GM21717 (cell line): Measurements from ENCODE around the gene MAP4K1.
A peak's percentile ranks its signal among the peaks of the same experiment; 100 is the strongest.
"Not testable (repeated sequence)": the region's sequence is repeated elsewhere in the genome, so short reads cannot be mapped to it uniquely, and the experiment has no call there.

Source experiments
- ATAC-seq: cut with Tn5 transposase; IDR thresholded peaks from one replicate; pipeline ENCODE4 v1.9.1; 2021; ENCODE audit warnings: mild to moderate bottlenecking, moderate library complexity; ENCODE audit not compliant: unreplicated experiment

Gene MAP4K1

GRCh38 chr19:38629568-38629967 lies 11.8 kb upstream of the MAP4K1 start:
- no peak for ATAC-seq

DNA sequence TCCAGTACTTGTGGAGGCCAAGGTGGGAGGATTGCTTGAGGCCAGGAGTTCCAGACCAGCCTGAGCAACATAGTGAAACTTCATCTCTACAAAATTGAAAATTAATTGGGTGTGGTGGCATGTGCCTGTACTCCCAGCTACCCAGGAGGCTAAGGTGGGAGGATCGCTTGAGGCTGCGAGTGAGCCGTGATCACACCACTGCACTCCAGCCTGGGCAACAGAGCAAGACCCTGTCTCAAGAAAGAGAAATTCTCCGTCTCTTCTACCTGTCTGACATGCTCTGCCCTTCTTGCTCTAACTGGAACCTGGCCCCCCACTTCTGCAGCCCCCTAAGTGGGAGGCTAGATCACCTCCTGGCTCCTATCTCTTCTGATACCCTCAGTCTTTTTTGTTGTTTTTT lies 8.6 kb upstream of the MAP4K1 start:
- ATAC-seq = no peak

- no peak for ATAC-seq
Observed at GRCh38 chr19:38624822-38625221, 7.1 kb upstream of the MAP4K1 start.

DNA sequence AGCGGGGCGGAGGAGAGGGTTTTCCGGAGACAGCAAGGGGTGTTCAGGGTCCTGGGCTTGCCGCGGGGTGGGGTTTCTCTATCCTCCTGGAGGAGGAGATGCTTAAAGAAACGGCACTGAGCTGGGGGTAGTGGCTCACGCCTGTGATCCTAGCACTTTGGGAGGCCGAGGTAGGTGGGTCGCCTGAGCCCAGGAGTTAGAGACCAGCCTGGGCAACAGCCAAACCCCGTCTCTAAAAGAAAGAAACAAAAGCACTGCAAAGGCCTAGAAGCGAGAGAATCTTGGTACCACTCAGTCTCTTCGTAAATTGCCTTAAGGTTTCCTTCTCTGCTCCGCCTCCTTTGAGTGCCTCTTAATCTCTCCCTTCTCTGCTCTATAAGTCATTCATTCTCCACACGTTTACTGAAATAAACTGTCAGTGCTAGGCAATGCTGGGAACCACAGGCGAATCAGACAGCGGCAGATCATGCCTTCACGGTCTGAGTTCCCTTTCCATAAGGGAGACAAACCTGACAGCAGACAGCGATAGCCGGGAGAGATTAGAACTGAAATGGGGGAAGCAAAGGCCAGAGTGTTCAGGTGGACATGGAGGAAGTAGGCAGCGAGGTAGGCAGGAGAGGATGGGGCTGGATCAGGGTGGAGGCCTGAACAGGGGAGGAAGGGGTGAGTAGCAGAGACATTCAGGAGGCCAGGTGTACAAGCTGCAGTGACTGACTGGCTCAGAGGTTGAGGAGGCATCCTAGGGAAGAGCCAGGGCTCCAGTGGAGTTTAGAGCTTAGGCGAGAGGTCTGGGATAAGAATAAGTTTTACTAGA lies 1.8 kb upstream of the MAP4K1 start:
- ATAC-seq = no peak

GRCh38 chr19:38618590-38619360 lies 1.0 kb upstream of the MAP4K1 start, which contains the start of gene EIF3K:
TSS of gene EIF3K (plus strand) at chr19:38619188. CDS start at chr19:38619269, 81 bp downstream.
- ATAC-seq = peak; percentile 43

DNA sequence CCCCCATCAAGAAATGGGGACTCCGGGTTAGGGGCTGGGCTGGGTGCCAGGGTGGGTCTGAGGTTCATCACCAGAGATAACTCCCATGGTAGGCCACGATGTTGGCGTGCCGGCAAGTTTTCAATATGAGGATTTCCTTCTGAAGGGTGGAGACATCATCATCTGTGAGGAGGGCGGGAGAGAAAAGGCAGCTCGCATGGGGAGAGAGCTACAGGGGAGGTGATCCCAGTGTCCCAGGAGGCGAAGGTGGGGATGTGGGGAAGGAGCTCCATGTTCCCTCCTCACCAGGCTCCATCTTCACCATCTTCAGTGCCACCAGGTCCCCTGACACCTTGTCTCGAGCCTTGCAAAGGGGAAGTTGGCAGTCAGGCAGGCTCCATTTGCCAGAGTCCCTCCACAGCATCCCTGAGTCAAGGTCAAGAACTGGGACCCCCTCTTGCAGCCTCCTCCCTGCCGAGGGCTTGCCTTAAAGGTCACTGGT lies 430 bp downstream of the MAP4K1 start:
- no peak for ATAC-seq

DNA sequence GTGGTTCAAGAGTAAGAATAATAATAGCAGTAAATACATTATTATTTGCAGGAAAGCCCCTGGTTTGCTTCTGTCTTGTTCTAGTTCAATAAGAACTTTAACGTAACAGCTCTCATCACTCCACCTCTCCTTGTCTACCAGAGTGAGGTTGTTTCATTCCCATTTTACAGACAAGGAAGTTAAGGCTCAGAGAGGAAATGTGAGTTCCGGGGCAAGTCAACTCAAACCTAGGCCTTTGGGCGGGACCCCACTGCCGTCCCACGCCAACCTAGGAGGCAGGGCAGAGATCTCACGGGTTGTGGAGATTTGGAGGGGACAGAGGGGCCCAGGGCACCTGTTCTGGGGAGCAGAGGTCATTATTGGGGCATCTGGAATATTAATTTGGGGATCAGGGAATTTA lies 1.5 kb downstream of the MAP4K1 start:
- ATAC-seq = no peak

GRCh38 chr19:38615007-38615581 lies 2.7 kb downstream of the MAP4K1 start:
- no peak for ATAC-seq

DNA sequence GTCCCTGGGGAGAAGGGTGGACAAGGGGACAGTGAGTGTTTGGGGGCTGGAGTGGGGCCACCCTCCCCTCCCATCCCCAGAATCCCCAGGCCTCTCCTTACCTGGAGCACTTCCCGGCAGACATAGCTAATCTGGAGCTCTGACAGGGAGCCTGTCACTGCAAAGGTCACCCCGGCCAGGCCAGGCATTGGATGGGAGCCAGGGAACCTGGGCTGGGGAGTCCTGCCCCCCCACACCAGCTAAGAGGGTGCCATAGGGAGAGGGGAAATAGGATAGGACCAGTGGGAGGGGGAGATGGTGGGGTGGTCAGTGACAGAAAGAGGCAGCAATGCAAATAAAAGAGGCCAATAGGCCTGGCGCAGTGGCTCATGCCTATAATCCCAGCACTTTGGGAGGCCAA lies 3.5 kb downstream of the MAP4K1 start:
- no peak for ATAC-seq

GRCh38 chr19:38606131-38606530 lies 11.6 kb downstream of the MAP4K1 start:
- no peak for ATAC-seq

DNA sequence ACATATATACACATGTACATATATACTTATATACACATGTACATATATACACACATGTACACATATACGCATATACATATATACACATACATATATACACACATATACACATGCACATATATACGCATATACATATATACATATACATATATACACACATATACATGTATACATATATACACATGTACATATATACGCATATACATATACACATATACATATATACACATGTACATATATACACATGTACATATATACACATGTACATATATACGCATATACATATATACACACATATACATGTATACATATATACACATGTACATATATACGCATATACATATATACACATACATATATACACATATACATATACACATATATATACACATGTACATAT lies 14.9 kb downstream of the MAP4K1 start:
- not testable (repeated sequence) for ATAC-seq

DNA sequence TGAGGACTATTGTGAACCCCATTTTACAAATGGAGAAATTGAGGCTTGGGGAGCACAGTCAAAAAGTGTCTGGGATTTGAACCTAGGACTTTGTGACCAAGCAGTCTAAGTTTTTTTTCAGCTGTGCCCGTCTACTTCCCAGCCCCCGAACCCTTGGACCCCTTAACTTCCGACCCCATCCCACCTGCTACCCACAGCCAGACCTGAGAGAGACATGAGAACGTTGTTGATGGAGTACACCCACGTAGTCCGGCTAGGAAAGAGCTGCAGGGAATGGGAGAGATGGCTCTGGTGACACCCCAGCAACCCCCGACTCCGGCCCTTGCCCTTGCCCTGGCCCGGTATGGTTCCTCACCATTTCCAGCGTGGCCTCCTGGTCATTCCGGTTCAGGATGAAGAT lies 18.0 kb downstream of the MAP4K1 start:
- ATAC-seq = no peak

DNA sequence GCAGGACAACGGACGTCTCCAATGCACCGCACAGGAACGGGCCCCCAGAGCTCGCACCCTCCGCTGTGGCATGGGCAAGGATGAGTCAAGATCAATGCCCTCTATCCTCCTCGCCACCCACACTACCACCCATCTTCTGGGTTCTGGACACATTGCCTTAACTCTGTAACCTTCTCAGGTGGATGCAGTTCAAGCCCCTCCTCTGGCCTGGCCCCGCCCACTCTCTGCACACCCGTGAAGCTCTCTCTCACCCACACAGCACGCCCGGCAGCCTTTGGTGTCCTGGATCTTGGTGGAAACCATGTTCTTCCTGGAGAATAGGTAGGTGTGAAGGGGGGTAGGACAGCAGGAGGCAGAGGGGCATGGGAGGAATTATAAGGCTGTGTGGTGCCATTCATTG lies 20.7 kb downstream of the MAP4K1 start:
- ATAC-seq = no peak

GRCh38 chr19:38596057-38596981 lies 21.4 kb downstream of the MAP4K1 start:
- no peak for ATAC-seq

- ATAC-seq = no peak
Observed at GRCh38 chr19:38592940-38593339, 24.8 kb downstream of the MAP4K1 start.

GRCh38 chr19:38588041-38588440 lies 29.7 kb downstream of the MAP4K1 start:
- ATAC-seq = no peak

GRCh38 chr19:38587562-38587961 lies 30.2 kb downstream of the MAP4K1 start:
- no peak for ATAC-seq

GRCh38 chr19:38583985-38584305 lies 33.8 kb downstream of the MAP4K1 start:
- no peak for ATAC-seq

DNA sequence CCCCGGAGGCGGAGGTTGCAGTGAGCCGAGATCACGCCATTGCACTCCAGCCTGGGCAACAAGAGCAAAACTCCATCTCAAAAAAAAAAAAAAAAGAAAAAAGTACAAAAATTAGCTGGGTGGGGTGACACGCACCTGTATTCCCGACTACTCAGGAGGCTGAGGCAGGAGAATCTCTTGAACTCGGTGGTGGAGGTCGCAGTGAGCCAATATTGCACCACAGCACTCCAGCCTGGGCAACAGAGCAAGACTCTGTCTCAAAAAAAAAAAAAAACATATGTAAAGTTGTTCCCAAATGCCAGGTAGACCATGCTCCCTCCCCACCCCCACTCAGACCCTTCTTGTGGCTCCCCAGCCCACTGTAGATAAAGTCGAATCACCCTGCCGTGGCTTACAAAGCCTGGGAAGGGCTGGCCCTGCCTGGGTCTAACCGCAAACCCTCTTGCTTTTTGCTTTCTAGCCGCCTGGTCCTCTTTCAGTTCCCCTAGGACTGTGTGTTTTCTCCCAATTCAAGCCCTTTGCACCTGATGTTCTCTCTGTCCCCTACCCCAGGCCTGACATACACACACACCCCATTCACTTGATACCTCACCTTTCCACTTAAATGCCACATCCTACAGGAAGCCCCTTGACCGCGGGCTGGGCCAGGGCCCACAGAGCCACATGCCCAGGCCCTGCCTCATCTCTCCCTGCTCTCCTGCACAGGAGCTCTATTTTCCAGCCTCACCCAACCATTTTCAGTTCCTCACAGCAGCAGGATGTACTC lies 34.4 kb downstream of the MAP4K1 start:
- ATAC-seq = peak; percentile 69

DNA sequence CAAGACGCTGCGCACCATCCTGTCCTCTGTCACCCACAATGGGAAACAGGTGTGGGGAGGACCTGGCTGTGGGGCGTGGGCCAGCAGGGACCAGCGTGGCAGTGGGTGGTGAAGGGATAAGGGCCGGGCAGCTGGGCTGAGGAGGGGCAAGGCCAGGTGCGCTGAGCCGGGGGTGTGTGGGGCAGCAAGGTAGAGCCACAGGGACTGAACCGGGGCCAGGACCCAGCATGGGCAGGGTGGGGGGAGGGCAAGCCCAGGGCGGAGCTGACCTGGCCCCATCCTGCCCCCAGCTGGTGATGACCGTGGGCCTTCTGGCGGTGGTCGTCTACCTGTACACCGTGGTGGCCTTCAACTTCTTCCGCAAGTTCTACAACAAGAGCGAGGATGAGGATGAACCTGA lies 37.7 kb downstream of the MAP4K1 start:
- no peak for ATAC-seq
